Keratinocyte (primary cell): ENCODE data around the gene MISP. TPM values are rescaled to one million over a fixed set of nuclear protein-coding genes. Genes with fewer than 3 reads are reported as not detected.

Experiments
- DNase-seq: peaks from one replicate; pipeline ENCODE4 v3.0.0-alpha.2; 2011; ENCODE audit warnings: low read depth, missing footprints, low spot score
- FAIRE-seq: peaks from 2 replicates; lab custom pipeline; 2011; peaks lifted over from hg19 to GRCh38; lab: Jason Lieb, UNC
- H2AFZ ChIP-seq: 2 replicates; pipeline ENCODE4 v1.6.0; 2012; ENCODE audit warnings: low read length, control low read depth, inconsistent platforms; ENCODE audit not compliant: control insufficient read depth
- H3K27ac ChIP-seq: 2 replicates; pipeline ENCODE4 v1.5.1; 2011; ENCODE audit warnings: low read length; ENCODE audit not compliant: control insufficient read depth, insufficient read depth
- H3K27me3 ChIP-seq: 3 replicates; pipeline ENCODE4 v1.6.0; 2011; ENCODE audit warnings: low read length; ENCODE audit not compliant: control insufficient read depth, insufficient read depth; ENCODE audit errors: extremely low read depth
- H3K36me3 ChIP-seq, 2 experiments: 2 replicates in 1 of 2; 3 replicates in 1 of 2; pipeline ENCODE4 v1.5.1; 2011; ENCODE audit warnings: low read length in 2 of 2, mild to moderate bottlenecking in 1 of 2; ENCODE audit not compliant: control insufficient read depth in 2 of 2, insufficient read depth in 2 of 2; ENCODE audit errors: extremely low read depth in 1 of 2
- H3K4me1 ChIP-seq: 3 replicates; pipeline ENCODE4 v1.5.1; 2011; ENCODE audit warnings: low read length; ENCODE audit not compliant: control insufficient read depth, insufficient read depth; ENCODE audit errors: extremely low read depth
- H3K4me2 ChIP-seq: 3 replicates; pipeline ENCODE4 v1.6.0; 2011; ENCODE audit warnings: low read depth, low read length; ENCODE audit not compliant: control insufficient read depth, insufficient read depth; ENCODE audit errors: extremely low read depth
- H3K4me3 ChIP-seq, 3 experiments: fragments of 200-600 bp in 1 of 3; sonication (generic) in 1 of 3; 2 replicates in 2 of 3; 3 replicates in 1 of 3; pipeline ENCODE4 v1.5.1; 2011 to 2016; ENCODE audit warnings: low read length in 3 of 3, mild to moderate bottlenecking in 3 of 3, control low read depth in 2 of 3, inconsistent platforms in 1 of 3, low read depth in 1 of 3, mixed read lengths in 1 of 3, mixed run types in 1 of 3, moderate library complexity in 1 of 3; ENCODE audit not compliant: control insufficient read depth in 2 of 3, insufficient read depth in 2 of 3; ENCODE audit errors: extremely low read depth in 1 of 3
- H3K79me2 ChIP-seq: 2 replicates; pipeline ENCODE4 v1.6.0; 2012; ENCODE audit warnings: low read length; ENCODE audit not compliant: control insufficient read depth, insufficient read depth
- H3K9ac ChIP-seq: 3 replicates; pipeline ENCODE4 v1.6.0; 2011; ENCODE audit warnings: low read length; ENCODE audit not compliant: control insufficient read depth, insufficient read depth; ENCODE audit errors: extremely low read depth
- H3K9me1 ChIP-seq: 3 replicates; pipeline ENCODE4 v1.6.0; 2011; ENCODE audit warnings: low read length; ENCODE audit not compliant: control insufficient read depth, insufficient read depth; ENCODE audit errors: extremely low read depth
- H3K9me3 ChIP-seq: 2 replicates; pipeline ENCODE4 v1.5.1; 2012; ENCODE audit warnings: low read depth, low read length; ENCODE audit not compliant: control insufficient read depth
- H4K20me1 ChIP-seq: 3 replicates; pipeline ENCODE4 v1.6.0; 2011; ENCODE audit warnings: low read length; ENCODE audit not compliant: control insufficient read depth, insufficient read depth; ENCODE audit errors: extremely low read depth
- EZH2 ChIP-seq: IDR thresholded peaks from one replicate; pipeline ENCODE4 v1.6.1; 2012; ENCODE audit warnings: inconsistent platforms, mild to moderate bottlenecking, low read length, moderate library complexity
- dilution Hi-C: fragments of 300-500 bp; cut with MboI; formaldehyde crosslinking; loops from one replicate; pipeline ENCODE4 v1.7.0; 2020; ENCODE audit warnings: low sequenced_read_pairs; ENCODE audit not compliant: extremely low pct_ligation_motif_present
- polyA plus RNA-seq, 5 experiments: library from polyadenylated mRNA; depleted of rRNA in 3 of 5; stranded (reverse) in 3 of 5; stranded (forward) in 1 of 5; unstranded in 1 of 5; fragments of >200 nt; gene quantifications; 1 replicate in 1 of 5; 2 replicates in 3 of 5; 3 replicates in 1 of 5; pipeline versions ENCODE4 v1.2.1 to v1.2.3, GENCODE V29; 2011 to 2012; ENCODE audit warnings: missing spikeins in 2 of 5, low read depth in 1 of 5, low replicate concordance in 1 of 5
- TF ChIP-seq, protein P1 (sequence below), 3 experiments: IDR thresholded peaks in 1 of 3; conservative IDR thresholded peaks in 1 of 3; optimal IDR thresholded peaks in 1 of 3; 2 replicates in 2 of 3; 3 replicates in 1 of 3; pipeline versions ENCODE3 to v1.5.1; 2011; ENCODE audit warnings: low read length in 3 of 3, mild to moderate bottlenecking in 3 of 3, moderate library complexity in 2 of 3, control low read depth in 1 of 3, inconsistent platforms in 1 of 3; ENCODE audit not compliant: insufficient read depth in 2 of 3; ENCODE audit errors: extremely low read depth in 1 of 3

The MISP gene
- polyA plus RNA-seq, 1 donor (not counting 4 experiments of a cell fraction or from before 2014, with no cell fraction given) = 17.5 TPM

DNA sequence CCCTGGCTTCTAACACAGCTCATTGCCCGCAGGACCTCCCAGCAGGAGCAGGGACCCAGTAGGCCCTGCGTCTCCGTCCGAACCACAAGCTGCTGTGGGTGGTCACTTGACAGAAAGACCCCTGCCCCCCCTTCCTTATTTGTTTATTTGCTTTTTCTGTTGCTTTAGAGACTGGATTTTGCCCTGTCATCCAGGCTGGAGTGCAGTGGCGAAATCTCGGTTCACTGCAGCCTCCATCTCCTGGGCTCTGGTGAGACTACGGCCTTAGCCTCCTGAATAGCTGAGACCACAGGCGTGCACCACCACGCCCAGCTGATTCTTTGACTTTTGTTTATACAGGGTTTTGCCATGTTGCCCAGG, 38.8 kb downstream of the MISP start:
- Histone ChIP-seq H3K9me3 (no peaks in the 10 kb centered on the region), H3K36me3 (no peaks in the 10 kb centered on the region), H4K20me1 (no peaks in the 10 kb centered on the region), H3K27me3 (no peaks in the 10 kb centered on the region), H3K4me2 (peak overlapping the region; percentile 58), H2AFZ (no peak overlapping the region), H3K9ac (peak overlapping the region; percentile 47), H3K27ac (no peak overlapping the region), H3K79me2 (peaks cover 1% of the 10 kb centered on the region), H3K4me1 (peaks cover 16% of the 10 kb centered on the region), H3K9me1 (no peaks in the 10 kb centered on the region), H3K4me3 (no peak overlapping the region)
- TF ChIP-seq, protein P1, sequence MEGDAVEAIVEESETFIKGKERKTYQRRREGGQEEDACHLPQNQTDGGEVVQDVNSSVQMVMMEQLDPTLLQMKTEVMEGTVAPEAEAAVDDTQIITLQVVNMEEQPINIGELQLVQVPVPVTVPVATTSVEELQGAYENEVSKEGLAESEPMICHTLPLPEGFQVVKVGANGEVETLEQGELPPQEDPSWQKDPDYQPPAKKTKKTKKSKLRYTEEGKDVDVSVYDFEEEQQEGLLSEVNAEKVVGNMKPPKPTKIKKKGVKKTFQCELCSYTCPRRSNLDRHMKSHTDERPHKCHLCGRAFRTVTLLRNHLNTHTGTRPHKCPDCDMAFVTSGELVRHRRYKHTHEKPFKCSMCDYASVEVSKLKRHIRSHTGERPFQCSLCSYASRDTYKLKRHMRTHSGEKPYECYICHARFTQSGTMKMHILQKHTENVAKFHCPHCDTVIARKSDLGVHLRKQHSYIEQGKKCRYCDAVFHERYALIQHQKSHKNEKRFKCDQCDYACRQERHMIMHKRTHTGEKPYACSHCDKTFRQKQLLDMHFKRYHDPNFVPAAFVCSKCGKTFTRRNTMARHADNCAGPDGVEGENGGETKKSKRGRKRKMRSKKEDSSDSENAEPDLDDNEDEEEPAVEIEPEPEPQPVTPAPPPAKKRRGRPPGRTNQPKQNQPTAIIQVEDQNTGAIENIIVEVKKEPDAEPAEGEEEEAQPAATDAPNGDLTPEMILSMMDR (optimal IDR thresholded peaks at IDR 0.05 in 1 of 3, IDR thresholded peaks at IDR 0.05 in 1 of 3, conservative IDR thresholded peaks at IDR 0.05 in 1 of 3; ENCODE audit: extremely low read depth in 1 of 3, insufficient read depth in 2 of 3, low read length in 3 of 3) = no peak
- no peak for TF ChIP-seq EZH2
- no peak for FAIRE-seq
- dilution Hi-C loops = no loop called here
- no peak for DNase-seq

DNA sequence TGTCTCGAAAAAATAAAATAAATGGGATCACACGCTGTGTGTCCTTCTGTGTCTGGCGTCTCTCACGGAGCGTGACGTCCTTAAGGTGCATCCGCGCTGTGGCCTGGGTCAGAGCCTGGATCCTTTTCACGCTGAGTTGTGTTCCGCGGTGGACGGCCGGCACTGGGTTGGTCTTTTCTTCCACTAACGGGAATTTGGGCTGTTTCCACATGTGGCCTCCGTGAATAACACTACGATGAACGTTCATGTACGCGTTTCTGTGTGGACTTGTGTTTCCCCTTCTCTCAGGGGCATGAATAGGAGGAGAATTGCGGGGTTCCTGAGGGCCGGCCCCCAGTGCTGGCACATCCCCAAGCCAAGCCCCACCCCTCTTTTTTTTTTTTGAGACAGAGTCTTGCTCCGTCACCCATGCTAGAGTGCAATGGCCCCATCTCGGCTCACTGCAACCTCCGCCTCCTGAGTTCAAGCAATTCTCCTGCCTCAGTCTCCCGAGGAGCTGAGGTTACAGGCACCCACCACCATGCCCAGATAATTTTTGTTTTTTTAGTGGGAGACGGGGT, 40.2 kb downstream of the MISP start:
- no peaks in the 10 kb centered on the region for H3K9me3 ChIP-seq
- no peak for DNase-seq
- TF ChIP-seq, protein P1 (optimal IDR thresholded peaks at IDR 0.05 in 1 of 3, IDR thresholded peaks at IDR 0.05 in 1 of 3, conservative IDR thresholded peaks at IDR 0.05 in 1 of 3; ENCODE audit: extremely low read depth in 1 of 3, insufficient read depth in 2 of 3, low read length in 3 of 3) = no peak
- TF ChIP-seq EZH2 = no peak
- no peaks in the 10 kb centered on the region for H3K9me1 ChIP-seq
- dilution Hi-C loops = no loop called here
- no peaks in the 10 kb centered on the region for H3K27me3 ChIP-seq
- no peaks in the 10 kb centered on the region for H3K79me2 ChIP-seq
- peaks cover 16% of the 10 kb centered on the region for H3K4me1 ChIP-seq
- no peaks in the 10 kb centered on the region for H4K20me1 ChIP-seq
- H3K4me2 ChIP-seq = no peak overlapping the region
- H3K4me3 ChIP-seq = no peak overlapping the region
- no peak overlapping the region for H2AFZ ChIP-seq
- H3K36me3 ChIP-seq = no peaks in the 10 kb centered on the region
- H3K27ac ChIP-seq = no peak overlapping the region
- FAIRE-seq = no peak
- no peak overlapping the region for H3K9ac ChIP-seq
